Measurements from ENCODE around the gene RANBP3. TPM values are rescaled to one million over a fixed set of nuclear protein-coding genes. Genes with fewer than 3 reads are reported as not detected.

RANBP3 gene
- total RNA-seq, 1 experiment from 2014 or later = 44.1 TPM

DNA sequence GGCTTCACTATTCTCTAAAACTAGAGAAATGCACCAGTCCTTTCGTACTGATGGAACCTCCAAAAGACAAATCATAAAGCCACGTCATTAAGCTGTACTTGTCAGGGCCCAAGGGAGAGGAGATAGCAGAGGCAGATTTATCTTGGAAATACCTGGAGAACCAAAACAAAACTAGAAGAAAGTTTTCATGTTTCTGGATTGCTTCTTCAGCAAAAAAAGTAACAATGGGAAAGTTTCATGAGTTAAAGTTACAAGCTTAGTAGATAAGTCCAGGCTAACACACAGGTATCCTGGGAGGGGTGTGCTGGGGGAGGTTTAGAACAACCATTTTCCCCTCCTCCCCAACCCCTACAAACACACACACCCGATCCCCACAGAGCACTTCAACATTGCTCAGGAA is 21.6 kb downstream of the RANBP3 start:
- H2AFZ ChIP-seq = no peak overlapping the region
- H3K4me3 ChIP-seq = no peak overlapping the region
- no peak for TF ChIP-seq EZH2 (IDR thresholded peaks at IDR 0.05; ENCODE audit: low read depth)
- TF ChIP-seq, protein P1, sequence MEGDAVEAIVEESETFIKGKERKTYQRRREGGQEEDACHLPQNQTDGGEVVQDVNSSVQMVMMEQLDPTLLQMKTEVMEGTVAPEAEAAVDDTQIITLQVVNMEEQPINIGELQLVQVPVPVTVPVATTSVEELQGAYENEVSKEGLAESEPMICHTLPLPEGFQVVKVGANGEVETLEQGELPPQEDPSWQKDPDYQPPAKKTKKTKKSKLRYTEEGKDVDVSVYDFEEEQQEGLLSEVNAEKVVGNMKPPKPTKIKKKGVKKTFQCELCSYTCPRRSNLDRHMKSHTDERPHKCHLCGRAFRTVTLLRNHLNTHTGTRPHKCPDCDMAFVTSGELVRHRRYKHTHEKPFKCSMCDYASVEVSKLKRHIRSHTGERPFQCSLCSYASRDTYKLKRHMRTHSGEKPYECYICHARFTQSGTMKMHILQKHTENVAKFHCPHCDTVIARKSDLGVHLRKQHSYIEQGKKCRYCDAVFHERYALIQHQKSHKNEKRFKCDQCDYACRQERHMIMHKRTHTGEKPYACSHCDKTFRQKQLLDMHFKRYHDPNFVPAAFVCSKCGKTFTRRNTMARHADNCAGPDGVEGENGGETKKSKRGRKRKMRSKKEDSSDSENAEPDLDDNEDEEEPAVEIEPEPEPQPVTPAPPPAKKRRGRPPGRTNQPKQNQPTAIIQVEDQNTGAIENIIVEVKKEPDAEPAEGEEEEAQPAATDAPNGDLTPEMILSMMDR (conservative IDR thresholded peaks at IDR 0.05) = no peak
- no peak overlapping the region for H3K4me2 ChIP-seq
- H3K79me2 ChIP-seq (ENCODE audit: low read depth) = peaks cover 62% of the 10 kb centered on the region
- no peaks in the 10 kb centered on the region for H3K9me3 ChIP-seq (ENCODE audit: insufficient read depth, low read depth)
- H3K36me3 ChIP-seq (ENCODE audit: low read depth) = no peaks in the 10 kb centered on the region
- DNase-seq = no peak
- no TSS peak for BruUV-seq (replicated peaks)
- H3K9me2 ChIP-seq (ENCODE audit: insufficient read depth) = no peaks in the 10 kb centered on the region
- ChIA-PET POLR2A (ENCODE audit: unreplicated experiment) (no interaction called here), CTCF (no interaction called here)
- no peaks in the 10 kb centered on the region for H3K27me3 ChIP-seq (ENCODE audit: insufficient read depth, low read depth)
- peaks cover 41% of the 10 kb centered on the region for H4K20me1 ChIP-seq (ENCODE audit: insufficient read depth)
- H3K27ac ChIP-seq = no peak overlapping the region
- no peaks in the 10 kb centered on the region for H3K4me1 ChIP-seq (replicated peaks; ENCODE audit: insufficient read depth)
- no peaks in the 10 kb centered on the region for H3F3A ChIP-seq (ENCODE audit: insufficient read depth, low read depth)
- intact Hi-C loops (cut with micrococcal nuclease; ENCODE audit: unreplicated experiment) = no loop called here

DNA sequence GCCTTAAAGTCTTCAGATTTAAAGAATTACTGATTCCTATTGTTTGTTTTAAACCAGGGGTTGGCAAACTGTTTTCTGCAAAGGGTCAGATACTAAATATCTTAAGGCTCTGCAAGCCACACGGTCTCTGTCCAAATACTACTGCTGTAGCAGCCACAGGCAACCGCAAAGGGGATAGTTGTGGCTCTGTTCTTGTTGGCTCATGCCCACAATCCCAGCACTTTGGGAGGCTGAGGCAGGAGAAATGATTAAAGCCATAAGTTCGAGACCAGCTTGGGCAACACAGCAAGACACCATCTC is 22.4 kb downstream of the RANBP3 start:
- Histone ChIP-seq H3K4me3 (no peak overlapping the region), H3K79me2 (ENCODE audit: low read depth) (peaks cover 54% of the 10 kb centered on the region), H3K36me3 (ENCODE audit: low read depth) (no peaks in the 10 kb centered on the region), H3K4me1 (replicated peaks; ENCODE audit: insufficient read depth) (no peaks in the 10 kb centered on the region), H3K27ac (no peak overlapping the region), H3K4me2 (no peak overlapping the region), H3K9me2 (ENCODE audit: insufficient read depth) (no peaks in the 10 kb centered on the region), H2AFZ (no peak overlapping the region), H3K27me3 (ENCODE audit: insufficient read depth, low read depth) (no peaks in the 10 kb centered on the region), H3F3A (ENCODE audit: insufficient read depth, low read depth) (no peaks in the 10 kb centered on the region), H4K20me1 (ENCODE audit: insufficient read depth) (peaks cover 35% of the 10 kb centered on the region), H3K9me3 (ENCODE audit: insufficient read depth, low read depth) (no peaks in the 10 kb centered on the region)
- DNase-seq = no peak
- CTCF ChIA-PET = no interaction called here
- intact Hi-C loops (cut with micrococcal nuclease; ENCODE audit: unreplicated experiment) = no loop called here
- no TSS peak for BruUV-seq (replicated peaks)
- no peak for TF ChIP-seq EZH2 (IDR thresholded peaks at IDR 0.05; ENCODE audit: low read depth)
- TF ChIP-seq, protein P1 (conservative IDR thresholded peaks at IDR 0.05) = no peak
- POLR2A ChIA-PET (ENCODE audit: unreplicated experiment) = no interaction called here

DNA sequence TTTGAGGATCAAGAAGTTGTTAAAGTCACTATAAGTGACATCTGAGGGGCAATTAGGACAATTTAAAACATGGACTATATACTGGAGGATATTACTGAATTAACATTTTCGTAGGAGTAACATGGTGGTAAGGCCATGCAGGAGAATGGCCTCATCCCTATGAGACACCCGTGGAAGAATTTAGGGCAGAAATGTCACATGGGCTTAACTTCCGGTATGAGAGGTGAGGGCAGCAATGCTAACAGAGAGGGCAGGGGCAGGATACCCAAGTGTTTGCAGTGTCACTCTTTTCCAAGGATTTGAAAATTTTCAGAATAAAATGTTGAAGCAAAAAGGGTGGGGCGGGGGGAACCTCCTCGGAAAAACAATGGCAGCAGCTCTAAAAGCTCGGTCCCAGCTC is 23.6 kb downstream of the RANBP3 start:
- no peaks in the 10 kb centered on the region for H3K27me3 ChIP-seq (ENCODE audit: insufficient read depth, low read depth)
- no TSS peak for BruUV-seq (replicated peaks)
- H3F3A ChIP-seq (ENCODE audit: insufficient read depth, low read depth) = no peaks in the 10 kb centered on the region
- intact Hi-C loops (cut with micrococcal nuclease; ENCODE audit: unreplicated experiment) = no loop called here
- no peak for DNase-seq
- no peaks in the 10 kb centered on the region for H3K9me2 ChIP-seq (ENCODE audit: insufficient read depth)
- peaks cover 29% of the 10 kb centered on the region for H4K20me1 ChIP-seq (ENCODE audit: insufficient read depth)
- H3K4me2 ChIP-seq = no peak overlapping the region
- H3K4me3 ChIP-seq = no peak overlapping the region
- H3K27ac ChIP-seq = no peak overlapping the region
- POLR2A ChIA-PET (ENCODE audit: unreplicated experiment) = no interaction called here
- TF ChIP-seq, protein P1 (conservative IDR thresholded peaks at IDR 0.05) = no peak
- TF ChIP-seq EZH2 (IDR thresholded peaks at IDR 0.05; ENCODE audit: low read depth) = no peak
- no peaks in the 10 kb centered on the region for H3K36me3 ChIP-seq (ENCODE audit: low read depth)
- no peaks in the 10 kb centered on the region for H3K4me1 ChIP-seq (replicated peaks; ENCODE audit: insufficient read depth)
- no peaks in the 10 kb centered on the region for H3K9me3 ChIP-seq (ENCODE audit: insufficient read depth, low read depth)
- H2AFZ ChIP-seq = no peak overlapping the region
- CTCF ChIA-PET = no interaction called here
- H3K79me2 ChIP-seq (ENCODE audit: low read depth) = peaks cover 42% of the 10 kb centered on the region

All from PC-9 (cell line).